Transverse colon (tissue), 4 donors: Measurements from ENCODE around the gene HAPSTR1. TPM values are rescaled to one million over a fixed set of nuclear protein-coding genes. Genes with fewer than 3 reads are reported as not detected.

Experiments
- DNase-seq: peaks from one replicate; pipeline ENCODE4 v3.0.0-alpha.2; 2019
- H3K27ac ChIP-seq, 4 donors: fragments of 200-600 bp; sonication (generic); 2 replicates each; pipeline ENCODE4 v1.5.1; 2016 to 2018; ENCODE audit warnings: inconsistent platforms in 4 of 4
- H3K27me3 ChIP-seq: fragments of 200-600 bp; sonication (generic); 2 replicates; pipeline ENCODE4 v1.5.1; 2017; ENCODE audit warnings: inconsistent platforms
- H3K36me3 ChIP-seq, 4 donors: fragments of 200-600 bp; sonication (generic); 2 replicates each; pipeline ENCODE4 v1.5.1; 2017 to 2019; ENCODE audit warnings: inconsistent platforms in 4 of 4
- H3K4me1 ChIP-seq, 4 donors: fragments of 200-600 bp; sonication (generic); 2 replicates each; pipeline ENCODE4 v1.5.1; 2017 to 2020; ENCODE audit warnings: inconsistent platforms in 4 of 4
- H3K4me3 ChIP-seq, 4 donors: fragments of 200-600 bp; sonication (generic); 1 replicate in 1 of 4; 2 replicates in 3 of 4; pipeline versions ENCODE4 v1.5.1 to v1.6.1; 2017 to 2019; ENCODE audit warnings: inconsistent platforms in 4 of 4
- H3K9me3 ChIP-seq, 2 donors: fragments of 200-600 bp; sonication (generic); 2 replicates each; pipeline ENCODE4 v1.5.1; 2017 to 2019; ENCODE audit warnings: inconsistent platforms in 2 of 2
- CTCF ChIP-seq, 5 experiments: fragments of 200-600 bp in 3 of 5; fragments of 450-650 bp in 2 of 5; sonication (generic) in 3 of 5; IDR thresholded peaks; 1 replicate in 2 of 5; 2 replicates in 3 of 5; pipeline ENCODE4 v1.5.1; 2016 to 2017; ENCODE audit warnings: antibody characterized with exemption in 5 of 5, inconsistent platforms in 3 of 5, mild to moderate bottlenecking in 2 of 5, moderate library complexity in 1 of 5
- EP300 ChIP-seq: sonication (generic); formaldehyde crosslinking; IDR thresholded peaks from one replicate; pipeline ENCODE4 v1.6.1; 2017; ENCODE audit warnings: antibody characterized with exemption, low read depth
- POLR2A ChIP-seq: fragments of 450-650 bp; IDR thresholded peaks from one replicate; pipeline ENCODE4 v1.6.1; 2016; ENCODE audit warnings: antibody characterized with exemption, mild to moderate bottlenecking, moderate library complexity
- POLR2AphosphoS5 ChIP-seq, 3 donors: sonication (generic); formaldehyde crosslinking; IDR thresholded peaks; one replicate each; pipeline ENCODE4 v1.6.1; 2016; ENCODE audit warnings: antibody characterized with exemption in 3 of 3
- WGBS, 2 donors: methylation state at CpG; one replicate each; pipeline ENCODE4 v1.1.5; 2018; ENCODE audit warnings: low coverage in 1 of 2; 5-methylcytosine and 5-hydroxymethylcytosine counted together
- in situ Hi-C, 4 donors: fragments of 200-750 bp; cut with MboI; loops; one replicate each; pipeline versions ENCODE4 v1.15.0 to v1.15.1; 2017; ENCODE audit warnings: low sequenced_read_pairs in 3 of 4, low pct_ligation_motif_present in 1 of 4, low pct_unique_long_range_greater_than_20kb in 1 of 4
- intact Hi-C: fragments of 100-400 bp; cut with DNase I; formaldehyde crosslinking; loops from one replicate; pipeline ENCODE4 v1.15.1; 2023; ENCODE audit warnings: low total_unique reads
- total RNA-seq, 4 donors: library from RNA; depleted of rRNA; stranded (reverse); fragments of >200 nt; gene quantifications; one replicate each; pipeline ENCODE4 v1.1.0, GENCODE V29; 2016

HAPSTR1 gene
- total RNA-seq, 4 donors from 2014 or later: 41.4 to 68.5 (median 58.4) TPM

GRCh38 chr16:9123871-9124270 lies 32.4 kb downstream of the HAPSTR1 start:
- 34% methylated on average over 5 of the region's 5 CpGs; no CpG with 5 or more reads in 1 of the 2 donors for WGBS, 2 donors
- Histone ChIP-seq H3K4me3 (no peak overlapping the region), H3K4me1 (peaks cover 17 to 52% (median 27%) of the 10 kb centered on the region in 4 donors), H3K9me3 (no peaks in the 10 kb centered on the region), H3K27ac (peak overlapping the region; percentile 76 to 87 (median 84)), H3K36me3 (no peaks in the 10 kb centered on the region), H3K27me3 (no peaks in the 10 kb centered on the region)
- TF ChIP-seq POLR2AphosphoS5 (IDR thresholded peaks at IDR 0.05) (peak; percentile 28 to 95 (median 92)), CTCF (IDR thresholded peaks at IDR 0.05) (no peak), EP300 (no peak), POLR2A (peak; percentile 77)
- in situ Hi-C loops (no loop called here), intact Hi-C loops (no loop called here)
- peak; percentile 90 for DNase-seq

GRCh38 chr16:9124444-9124843 lies 33.0 kb downstream of the HAPSTR1 start:
- in situ Hi-C loops: no loop called here
- no peak for TF ChIP-seq POLR2A
- TF ChIP-seq EP300: no peak
- no peak for TF ChIP-seq POLR2AphosphoS5 (IDR thresholded peaks at IDR 0.05)
- no peak for TF ChIP-seq CTCF (IDR thresholded peaks at IDR 0.05)
- no peak for DNase-seq
- peak overlapping the region; percentile 76 to 87 (median 84) for H3K27ac ChIP-seq
- H3K27me3 ChIP-seq: no peaks in the 10 kb centered on the region
- H3K4me1 ChIP-seq: peaks cover 17 to 51% (median 27%) of the 10 kb centered on the region in 4 donors
- WGBS, 2 donors: 96% methylated on average over 7 of the region's 7 CpGs; no CpG with 5 or more reads in 1 of the 2 donors
- H3K9me3 ChIP-seq: no peaks in the 10 kb centered on the region
- H3K36me3 ChIP-seq: no peaks in the 10 kb centered on the region
- H3K4me3 ChIP-seq: no peak overlapping the region
- intact Hi-C loops: no loop called here

GRCh38 chr16:9124908-9125584 lies 33.6 kb downstream of the HAPSTR1 start:
- in situ Hi-C loops (loop anchor here in 3 of 4 donors (25.0 kb wide), 4 partner anchors 238 to 1612 kb away; partner anchors contain the start of genes ABAT (in 1 of the 3), LITAFD (in 1 of the 3) and NUBP1 (in 1 of the 3)), intact Hi-C loops (no loop called here)
- no peaks in the 10 kb centered on the region for H3K27me3 ChIP-seq
- H3K9me3 ChIP-seq: no peaks in the 10 kb centered on the region
- no peak overlapping the region for H3K4me3 ChIP-seq
- TF ChIP-seq POLR2A (no peak), POLR2AphosphoS5 (IDR thresholded peaks at IDR 0.05) (no peak), CTCF (IDR thresholded peaks at IDR 0.05) (no peak), EP300 (no peak)
- H3K27ac ChIP-seq: no peak overlapping the region
- H3K4me1 ChIP-seq: peaks cover 17 to 45% (median 27%) of the 10 kb centered on the region in 4 donors
- no peak for DNase-seq
- WGBS, 2 donors: 80 to 85% methylated on average over 1 to 12 of the region's 12 CpGs
- H3K36me3 ChIP-seq: no peaks in the 10 kb centered on the region

GRCh38 chr16:9125658-9126505 lies 34.4 kb downstream of the HAPSTR1 start:
- Histone ChIP-seq H3K36me3 (no peaks in the 10 kb centered on the region), H3K4me1 (peaks cover 17 to 42% (median 27%) of the 10 kb centered on the region in 4 donors), H3K27me3 (no peaks in the 10 kb centered on the region), H3K4me3 (no peak overlapping the region), H3K27ac (no peak overlapping the region), H3K9me3 (no peaks in the 10 kb centered on the region)
- no peak for TF ChIP-seq POLR2A
- TF ChIP-seq CTCF (IDR thresholded peaks at IDR 0.05): no peak
- peak in 1 of 3 donors; percentile 12 for TF ChIP-seq POLR2AphosphoS5 (IDR thresholded peaks at IDR 0.05)
- no peak for DNase-seq
- intact Hi-C loops (no loop called here), in situ Hi-C loops (loop anchor here in 3 of 4 donors (25.0 kb wide), 4 partner anchors 239 to 1611 kb away; partner anchors contain the start of genes ABAT (in 1 of the 3), LITAFD (in 1 of the 3) and NUBP1 (in 1 of the 3))
- 81 to 100% methylated on average over 1 to 17 of the region's 17 CpGs for WGBS, 2 donors
